ENCODE measurements around the gene GOLGA1. TPM values are rescaled to one million over a fixed set of nuclear protein-coding genes. Genes with fewer than 3 reads are reported as not detected.
"Not testable (repeated sequence)": the region's sequence is repeated elsewhere in the genome, so short reads cannot be mapped to it uniquely, and the experiment has no call there.

GOLGA1 gene
- total RNA-seq, 1 donor from 2014 or later, result 12.6 TPM

- DNase-seq (ENCODE audit: low spot score), result no peak
Measured at GRCh38 chr9:124841075-124841821, 99.6 kb downstream of the GOLGA1 start.

GRCh38 chr9:124840300-124840833 is 100.5 kb downstream of the GOLGA1 start:
- DNase-seq (ENCODE audit: low spot score) (no peak), ATAC-seq (no peak)

More at GRCh38 chr9:124841075-124841821, 99.6 kb downstream of the GOLGA1 start:
- no peak for ATAC-seq

GRCh38 chr9:124839612-124840299 is 101.1 kb downstream of the GOLGA1 start:
- ATAC-seq (peak; percentile 24), DNase-seq (ENCODE audit: low spot score) (no peak)

GRCh38 chr9:124838567-124839275 is 102.2 kb downstream of the GOLGA1 start:
- not testable (repeated sequence) for DNase-seq (ENCODE audit: low spot score); ATAC-seq

GRCh38 chr9:124838132-124838531 is 102.8 kb downstream of the GOLGA1 start:
- not testable (repeated sequence) for ATAC-seq

GRCh38 chr9:124835026-124835557 is 105.8 kb downstream of the GOLGA1 start:
- ATAC-seq, result peak; percentile 16
- no peak for DNase-seq (ENCODE audit: low spot score)

More at GRCh38 chr9:124838132-124838531, 102.8 kb downstream of the GOLGA1 start:
- DNase-seq (ENCODE audit: low spot score), result not testable (repeated sequence)

- no peak for DNase-seq (ENCODE audit: low spot score)
- no peak for ATAC-seq
Measured at GRCh38 chr9:124834591-124834990, 106.3 kb downstream of the GOLGA1 start.

GRCh38 chr9:124831642-124832364 is 109.1 kb downstream of the GOLGA1 start:
- no peak for DNase-seq (ENCODE audit: low spot score)
- ATAC-seq, result peak; percentile 71

- no peak for DNase-seq (ENCODE audit: low spot score)
- ATAC-seq, result no peak
Measured at GRCh38 chr9:124830593-124830992, 110.3 kb downstream of the GOLGA1 start.

GRCh38 chr9:124829334-124829669 is 111.6 kb downstream of the GOLGA1 start:
- no peak for DNase-seq (ENCODE audit: low spot score)

GRCh38 chr9:124828489-124829333 is 112.2 kb downstream of the GOLGA1 start:
- no peak for ATAC-seq
- DNase-seq (ENCODE audit: low spot score), result no peak

More at GRCh38 chr9:124829334-124829669, 111.6 kb downstream of the GOLGA1 start:
- ATAC-seq, result no peak

Other genes with a start within 250 kb of the GOLGA1 start
- gene NR6A1, start 169.8 kb downstream of the GOLGA1 start, total RNA-seq, result 2.4 TPM
- 0.35 TPM for gene OLFML2A, start 163.9 kb downstream of the GOLGA1 start, total RNA-seq
- not detected for gene WDR38, start 87.6 kb downstream of the GOLGA1 start, total RNA-seq
- 386 TPM for gene RPL35, start 79.1 kb downstream of the GOLGA1 start, total RNA-seq
- 16.4 TPM for gene ARPC5L, start 79.0 kb downstream of the GOLGA1 start, total RNA-seq
- gene SCAI, start 202.4 kb upstream of the GOLGA1 start, total RNA-seq, result 2.6 TPM
- 17.0 TPM for gene PPP6C, start 248.7 kb upstream of the GOLGA1 start, total RNA-seq

All from left lobe of liver (tissue), 2 donors.